Activated gamma-delta T cell treated with anti-CD3 and anti-CD28 coated beads, Interleukin-2, amount 50 U/mL, for 16 hours (primary cell): ENCODE data around the gene NUDT21.

ENCODE experiments used
- DNase-seq: peaks from one replicate; pipeline ENCODE4 v3.0.0-alpha.2; 2020; ENCODE audit warnings: low read depth

NUDT21 gene

GRCh38 chr16:56462064-56462796 lies 11.1 kb upstream of the NUDT21 start:
- DNase-seq = no peak

GRCh38 chr16:56460101-56460500 lies 9.0 kb upstream of the NUDT21 start:
- no peak for DNase-seq

- DNase-seq = no peak
Measured at GRCh38 chr16:56457927-56458470, 6.9 kb upstream of the NUDT21 start.

- no peak for DNase-seq
Measured at GRCh38 chr16:56451753-56452689, 889 bp upstream of the NUDT21 start.

- DNase-seq = no peak
Measured at GRCh38 chr16:56450275-56450985, 702 bp downstream of the NUDT21 start.

- DNase-seq = no peak
Measured at GRCh38 chr16:56448005-56448404, 3.1 kb downstream of the NUDT21 start.

GRCh38 chr16:56447286-56447685 lies 3.8 kb downstream of the NUDT21 start:
- no peak for DNase-seq

- no peak for DNase-seq
Measured at GRCh38 chr16:56438038-56438437, 13.1 kb downstream of the NUDT21 start.

- DNase-seq = no peak
Measured at GRCh38 chr16:56436258-56436657, 14.9 kb downstream of the NUDT21 start.

- no peak for DNase-seq
Measured at GRCh38 chr16:56428091-56428490, 23.0 kb downstream of the NUDT21 start.

GRCh38 chr16:56426585-56426984 lies 24.5 kb downstream of the NUDT21 start:
- no peak for DNase-seq

GRCh38 chr16:56425439-56425832 lies 25.7 kb downstream of the NUDT21 start, which contains the start of gene AMFR:
TSS of gene AMFR (minus strand) at chr16:56425545. CDS start at chr16:56425327, 218 bp downstream.
- peak; percentile 33 for DNase-seq

- DNase-seq = peak; percentile 11
Measured at GRCh38 chr16:56424791-56425438, 26.2 kb downstream of the NUDT21 start.

GRCh38 chr16:56424404-56424764 lies 26.7 kb downstream of the NUDT21 start:
- DNase-seq = no peak

- DNase-seq = no peak
Measured at GRCh38 chr16:56423584-56424403, 27.3 kb downstream of the NUDT21 start.

- no peak for DNase-seq
Measured at GRCh38 chr16:56422896-56423441, 28.2 kb downstream of the NUDT21 start.

- DNase-seq = no peak
Measured at GRCh38 chr16:56421976-56422669, 29.0 kb downstream of the NUDT21 start.

- no peak for DNase-seq
Measured at GRCh38 chr16:56421313-56421712, 29.8 kb downstream of the NUDT21 start.

GRCh38 chr16:56420613-56421012 lies 30.5 kb downstream of the NUDT21 start:
- no peak for DNase-seq
